Left ventricle myocardium inferior (tissue), 1 donor: ENCODE measurements around the gene SRMS. TPM values are rescaled to one million over a fixed set of nuclear protein-coding genes. Genes with fewer than 3 reads are reported as not detected.
A peak's percentile ranks its signal among the peaks of the same experiment; 100 is the strongest.

ENCODE experiments used
- DNase-seq: peaks from one replicate; pipeline ENCODE4 v3.0.0-alpha.2; 2020
- H3K27ac ChIP-seq: fragments of 200-600 bp; replicated peaks from 2 replicates; pipeline ENCODE4 v1.8.0; 2021
- H3K27me3 ChIP-seq: fragments of 200-600 bp; 2 replicates; pipeline ENCODE4 v1.8.0; 2021; ENCODE audit warnings: low read depth
- H3K36me3 ChIP-seq: fragments of 200-600 bp; 2 replicates; pipeline ENCODE4 v1.8.0; 2021
- H3K4me1 ChIP-seq: fragments of 200-600 bp; 2 replicates; pipeline ENCODE4 v1.8.0; 2021
- H3K4me3 ChIP-seq: fragments of 200-600 bp; 2 replicates; pipeline ENCODE4 v1.8.0; 2021; ENCODE audit warnings: mild to moderate bottlenecking, moderate library complexity
- H3K9me3 ChIP-seq: fragments of 200-600 bp; replicated peaks from 2 replicates; pipeline ENCODE4 v1.8.0; 2021
- CTCF ChIP-seq: fragments of 200-600 bp; IDR thresholded peaks from 2 replicates; pipeline ENCODE4 v1.8.0; 2021; ENCODE audit warnings: antibody characterized with exemption, mild to moderate bottlenecking, borderline replicate concordance
- intact Hi-C: fragments of 100-400 bp; cut with micrococcal nuclease; formaldehyde crosslinking; loops from one replicate; pipeline ENCODE4 v1.11.0; 2022
- total RNA-seq: library from RNA; stranded (reverse); fragmentation: NEBNext Ultra II Directional; extraction: Animal tissue kit (Norgen Biotek cat#: 25700); gene quantifications from one replicate; pipeline ENCODE4 v1.2.1, GENCODE V29; 2021
- donor health status: DM: no; HTN: yes; CAD: no; lungs with severe emphysema.

SRMS gene
- total RNA-seq, 1 donor from 2014 or later, result not detected

GRCh38 chr20:63497946-63498935, 49.3 kb downstream of the SRMS start:
- Histone ChIP-seq H3K9me3 (no peaks in the 10 kb centered on the region), H3K27me3 (peaks cover 82% of the 10 kb centered on the region), H3K4me1 (peaks cover 75% of the 10 kb centered on the region), H3K27ac (peak overlapping the region; percentile 94), H3K36me3 (peaks cover 26% of the 10 kb centered on the region), H3K4me3 (peak overlapping the region; percentile 77)
- peak; percentile 68 for DNase-seq
- no peak for TF ChIP-seq CTCF
- intact Hi-C loops, result no loop called here

GRCh38 chr20:63497138-63497945, 50.2 kb downstream of the SRMS start:
- Histone ChIP-seq H3K4me3 (peak overlapping the region; percentile 77), H3K27ac (peak overlapping the region; percentile 94), H3K4me1 (peaks cover 69% of the 10 kb centered on the region), H3K27me3 (peaks cover 75% of the 10 kb centered on the region), H3K36me3 (peaks cover 30% of the 10 kb centered on the region), H3K9me3 (no peaks in the 10 kb centered on the region)
- TF ChIP-seq CTCF, result no peak
- peak; percentile 58 for DNase-seq
- intact Hi-C loops, result no loop called here

- no peak for DNase-seq
- Histone ChIP-seq H3K4me1 (peaks cover 64% of the 10 kb centered on the region), H3K27ac (peak overlapping the region; percentile 94), H3K27me3 (peaks cover 68% of the 10 kb centered on the region), H3K4me3 (peak overlapping the region; percentile 77), H3K36me3 (peaks cover 30% of the 10 kb centered on the region), H3K9me3 (no peaks in the 10 kb centered on the region)
- intact Hi-C loops, result no loop called here
- no peak for TF ChIP-seq CTCF
Measured at GRCh38 chr20:63496596-63497120, 50.9 kb downstream of the SRMS start.

GRCh38 chr20:63495741-63496595, 51.6 kb downstream of the SRMS start:
- Histone ChIP-seq H3K27ac (peak overlapping the region; percentile 94), H3K27me3 (peaks cover 66% of the 10 kb centered on the region), H3K4me3 (peak overlapping the region; percentile 77), H3K4me1 (peaks cover 64% of the 10 kb centered on the region), H3K9me3 (no peaks in the 10 kb centered on the region), H3K36me3 (peaks cover 36% of the 10 kb centered on the region)
- peak; percentile 65 for DNase-seq
- peak; percentile 96 for TF ChIP-seq CTCF
- intact Hi-C loops, result no loop called here
